GM12878 (cell line): ENCODE data around the gene TP73. TPM values are rescaled to one million over a fixed set of nuclear protein-coding genes. Genes with fewer than 3 reads are reported as not detected.

ENCODE experiments used
- ATAC-seq: fragments of 200-7000 bp; cut with Tn5 transposase; 3 replicates; pipeline ENCODE4 v1.9.1; 2020; ENCODE audit warnings: mild to moderate bottlenecking, moderate library complexity
- BruUV-seq: library from RNA; stranded (reverse); fragments of 400-500 nt; replicated peaks from 2 replicates; lab custom pipeline; 2021; lab: Mats Ljungman, UMichigan
- CTCF ChIA-PET: fragments of 300-600 bp; sonication (Branson Sonifier 250); formaldehyde crosslinking; extraction: SDS; loops from one replicate; lab custom pipeline; 2021; ENCODE audit warnings: inconsistent platforms; lab: Yijun Ruan, JAX
- POLR2A ChIA-PET: fragments of 350-600 bp; formaldehyde crosslinking; extraction: SDS; loops from one replicate; lab custom pipeline; 2021; ENCODE audit warnings: inconsistent platforms; lab: Charles Lee
- RAD21 ChIA-PET: fragments of 300-600 bp; sonication (Branson Sonifier 250); formaldehyde crosslinking; loops from one replicate; lab custom pipeline; 2023; ENCODE audit warnings: antibody characterized with exemption; ENCODE audit not compliant: unreplicated experiment; lab: Charles Lee
- SMC1A ChIA-PET: fragments of 300-600 bp; sonication (Branson Sonifier 250); formaldehyde crosslinking; loops from one replicate; lab custom pipeline; 2023; ENCODE audit not compliant: unreplicated experiment, uncharacterized antibody; lab: Charles Lee
- DNase-seq: peaks from one replicate; pipeline ENCODE4 v3.0.0-alpha.2; 2011; ENCODE audit warnings: low read depth, low spot score
- FAIRE-seq: peaks from 3 replicates; lab custom pipeline; 2011; peaks lifted over from hg19 to GRCh38; lab: Jason Lieb, UNC
- H2AFZ ChIP-seq: 2 replicates; pipeline ENCODE4 v1.6.0; 2011; ENCODE audit warnings: low read depth, low read length, control low read depth; ENCODE audit not compliant: control insufficient read depth
- H3K27ac ChIP-seq: 2 replicates; pipeline ENCODE4 v1.5.1; 2011; ENCODE audit warnings: control low read depth; ENCODE audit not compliant: control insufficient read depth, insufficient read depth
- H3K27me3 ChIP-seq, 2 experiments: replicated peaks in 1 of 2; 2 replicates each; pipeline versions ENCODE4 v1.6.0 to v1.6.1; 2011; ENCODE audit warnings: low read length in 1 of 2; ENCODE audit not compliant: control insufficient read depth in 2 of 2, insufficient read depth in 2 of 2
- H3K36me3 ChIP-seq, 2 experiments: 2 replicates each; pipeline ENCODE4 v1.5.1; 2011; ENCODE audit warnings: low read length in 1 of 2; ENCODE audit not compliant: control insufficient read depth in 2 of 2, insufficient read depth in 2 of 2
- H3K4me1 ChIP-seq: 2 replicates; pipeline ENCODE4 v1.6.1; 2011; ENCODE audit warnings: mild to moderate bottlenecking, low read length, moderate library complexity, mixed read lengths; ENCODE audit not compliant: control insufficient read depth, insufficient read depth
- H3K4me2 ChIP-seq: 2 replicates; pipeline ENCODE4 v1.6.0; 2011; ENCODE audit warnings: control low read depth; ENCODE audit not compliant: control insufficient read depth, insufficient read depth
- H3K4me3 ChIP-seq: fragments of 200-600 bp; sonication (generic); 2 replicates; pipeline ENCODE4 v1.5.1; 2016
- H3K79me2 ChIP-seq: 2 replicates; pipeline ENCODE4 v1.6.0; 2011; ENCODE audit warnings: low read length; ENCODE audit not compliant: control insufficient read depth, insufficient read depth
- H3K9ac ChIP-seq: 2 replicates; pipeline ENCODE4 v1.8.0; 2011; ENCODE audit warnings: low read length, control low read depth, mixed read lengths; ENCODE audit not compliant: control insufficient read depth, insufficient read depth
- H3K9me3 ChIP-seq: replicated peaks from 3 replicates; pipeline ENCODE4 v1.5.1; 2011; ENCODE audit warnings: mild to moderate bottlenecking, low read length; ENCODE audit not compliant: control insufficient read depth, insufficient read depth
- H4K20me1 ChIP-seq: 2 replicates; pipeline ENCODE4 v1.6.0; 2011; ENCODE audit not compliant: control insufficient read depth, insufficient read depth
- BMI1 ChIP-seq: fragments of 450-650 bp; IDR thresholded peaks from 2 replicates; pipeline ENCODE4 v1.6.1; 2016; ENCODE audit warnings: mild to moderate bottlenecking, moderate library complexity, borderline replicate concordance
- HDAC6 ChIP-seq: fragments of 200-600 bp; sonication (generic); IDR thresholded peaks from one replicate; pipeline ENCODE4 v1.8.0; 2017; ENCODE audit warnings: antibody characterized with exemption; ENCODE audit not compliant: unreplicated experiment
- NFXL1 ChIP-seq: fragments of 450-650 bp; IDR thresholded peaks from 2 replicates; pipeline ENCODE4 v1.6.1; 2017; ENCODE audit warnings: antibody characterized with exemption, mild to moderate bottlenecking, borderline replicate concordance
- NKRF ChIP-seq: fragments of 450-650 bp; conservative IDR thresholded peaks from 2 replicates; pipeline ENCODE4 v1.6.1; 2017; ENCODE audit warnings: mild to moderate bottlenecking, moderate library complexity
- NR2C2 ChIP-seq: IDR thresholded peaks from 2 replicates; pipeline ENCODE4 v1.6.1; 2011; ENCODE audit warnings: borderline replicate concordance, low read depth; ENCODE audit not compliant: control insufficient read depth, insufficient read length
- SUPT20H ChIP-seq: IDR thresholded peaks from 2 replicates; pipeline ENCODE4 v1.6.1; 2011; ENCODE audit warnings: low read depth, mild to moderate bottlenecking, low read length, moderate library complexity, borderline replicate concordance; ENCODE audit not compliant: control insufficient read depth
- WGBS: methylation state at CpG from one replicate; pipeline ENCODE4 v1.1.6; 2016; ENCODE audit warnings: low lambda C conversion rate; ENCODE audit not compliant: insufficient replicate concordance, insufficient coverage; ENCODE audit errors: missing lambda C conversion rate; 5-methylcytosine and 5-hydroxymethylcytosine counted together
- in situ Hi-C: fragments of 300-500 bp; cut with MboI; formaldehyde crosslinking; loops from 9 replicates; pipeline ENCODE4 v1.14.3; 2018; ENCODE audit warnings: mixed read lengths
- intact Hi-C: fragments of 100-400 bp; cut with micrococcal nuclease; formaldehyde crosslinking; loops from one replicate; pipeline ENCODE4 v1.14.2; 2022; ENCODE audit not compliant: unreplicated experiment
- polyA plus RNA-seq, 11 experiments: library from polyadenylated mRNA; depleted of rRNA in 4 of 11; unstranded in 6 of 11; stranded (reverse) in 5 of 11; fragments of >200 nt; fragmentation: Nextera tagmentation in 4 of 11; fragmentation: Illumina TruSeq in 1 of 11; extraction: Ambion mirVana in 4 of 11; extraction: Trizol in 1 of 11; gene quantifications; 1 replicate in 1 of 11; 2 replicates in 10 of 11; pipeline versions ENCODE4 v1.2.1 to v1.2.3, GENCODE V29; 2011 to 2016; ENCODE audit warnings: inconsistent platforms in 2 of 11, missing spikeins in 2 of 11, low read depth in 1 of 11
- total RNA-seq, 4 experiments: library from RNA; depleted of rRNA in 3 of 4; stranded (reverse); fragments of >200 nt in 3 of 4; fragmentation: Illumina TruSeq in 1 of 4; extraction: Trizol in 1 of 4; gene quantifications; 2 replicates each; pipeline versions ENCODE4 v1.2.1 to v1.2.3, GENCODE V29; 2013 to 2021
- TF ChIP-seq, protein P1 (sequence below): fragments of 450-650 bp; IDR thresholded peaks from 2 replicates; pipeline ENCODE4 v1.6.1; 2017; ENCODE audit warnings: mild to moderate bottlenecking, moderate library complexity
- TF ChIP-seq, protein P2 (sequence below): IDR thresholded peaks from 2 replicates; pipeline ENCODE4 v1.6.1; 2011; ENCODE audit warnings: low read depth, low read length, improper control_type of control experiment, borderline replicate concordance
- TF ChIP-seq, protein P3 (sequence below): IDR thresholded peaks from 2 replicates; pipeline ENCODE4 v1.6.1; 2012; ENCODE audit warnings: improper control_type of control experiment, low read depth, low read length; ENCODE audit not compliant: insufficient replicate concordance

TP73 gene
- total and polyA plus RNA-seq, 10 of the 15 experiments (the other 5 are each of a cell fraction or from before 2014, with no cell fraction given): 0.08 to 54.2 (median 14.9) TPM

DNA sequence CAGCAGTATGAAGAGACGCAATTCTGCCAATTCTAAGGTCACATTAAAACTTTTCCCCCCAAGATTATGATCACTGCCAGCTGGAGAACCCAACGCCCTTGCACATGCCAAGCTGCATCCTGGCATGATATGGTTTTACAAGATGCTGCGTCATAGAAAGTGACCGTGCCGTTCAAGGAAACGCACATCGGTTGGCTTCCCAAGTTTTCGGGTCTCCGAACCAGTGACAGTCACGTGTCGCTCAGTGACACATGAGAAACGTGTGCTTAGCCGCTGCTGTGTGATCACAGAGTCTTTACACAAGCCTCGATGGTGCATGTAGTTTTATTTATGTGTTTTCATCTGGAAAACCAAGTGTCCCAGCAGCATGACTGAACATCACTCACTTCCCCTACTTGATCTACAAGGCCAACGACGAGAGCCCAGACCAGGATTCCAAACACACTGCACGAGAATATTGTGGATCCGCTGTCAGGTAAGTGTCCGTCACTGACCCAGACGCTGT, 127.6 kb downstream of the TP73 start (continued):
- no peak for TF ChIP-seq NKRF
- TF ChIP-seq, protein P1, sequence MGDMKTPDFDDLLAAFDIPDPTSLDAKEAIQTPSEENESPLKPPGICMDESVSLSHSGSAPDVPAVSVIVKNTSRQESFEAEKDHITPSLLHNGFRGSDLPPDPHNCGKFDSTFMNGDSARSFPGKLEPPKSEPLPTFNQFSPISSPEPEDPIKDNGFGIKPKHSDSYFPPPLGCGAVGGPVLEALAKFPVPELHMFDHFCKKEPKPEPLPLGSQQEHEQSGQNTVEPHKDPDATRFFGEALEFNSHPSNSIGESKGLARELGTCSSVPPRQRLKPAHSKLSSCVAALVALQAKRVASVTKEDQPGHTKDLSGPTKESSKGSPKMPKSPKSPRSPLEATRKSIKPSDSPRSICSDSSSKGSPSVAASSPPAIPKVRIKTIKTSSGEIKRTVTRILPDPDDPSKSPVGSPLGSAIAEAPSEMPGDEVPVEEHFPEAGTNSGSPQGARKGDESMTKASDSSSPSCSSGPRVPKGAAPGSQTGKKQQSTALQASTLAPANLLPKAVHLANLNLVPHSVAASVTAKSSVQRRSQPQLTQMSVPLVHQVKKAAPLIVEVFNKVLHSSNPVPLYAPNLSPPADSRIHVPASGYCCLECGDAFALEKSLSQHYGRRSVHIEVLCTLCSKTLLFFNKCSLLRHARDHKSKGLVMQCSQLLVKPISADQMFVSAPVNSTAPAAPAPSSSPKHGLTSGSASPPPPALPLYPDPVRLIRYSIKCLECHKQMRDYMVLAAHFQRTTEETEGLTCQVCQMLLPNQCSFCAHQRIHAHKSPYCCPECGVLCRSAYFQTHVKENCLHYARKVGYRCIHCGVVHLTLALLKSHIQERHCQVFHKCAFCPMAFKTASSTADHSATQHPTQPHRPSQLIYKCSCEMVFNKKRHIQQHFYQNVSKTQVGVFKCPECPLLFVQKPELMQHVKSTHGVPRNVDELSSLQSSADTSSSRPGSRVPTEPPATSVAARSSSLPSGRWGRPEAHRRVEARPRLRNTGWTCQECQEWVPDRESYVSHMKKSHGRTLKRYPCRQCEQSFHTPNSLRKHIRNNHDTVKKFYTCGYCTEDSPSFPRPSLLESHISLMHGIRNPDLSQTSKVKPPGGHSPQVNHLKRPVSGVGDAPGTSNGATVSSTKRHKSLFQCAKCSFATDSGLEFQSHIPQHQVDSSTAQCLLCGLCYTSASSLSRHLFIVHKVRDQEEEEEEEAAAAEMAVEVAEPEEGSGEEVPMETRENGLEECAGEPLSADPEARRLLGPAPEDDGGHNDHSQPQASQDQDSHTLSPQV: no peak

GRCh38 chr1:3780901-3781300, 128.6 kb downstream of the TP73 start:
- FAIRE-seq (no peak), DNase-seq (no peak), ATAC-seq (no peak)
- no peaks in the 10 kb centered on the region for H3K9me3 ChIP-seq
- RAD21 ChIA-PET: no interaction called here
- H3K79me2 ChIP-seq: no peaks in the 10 kb centered on the region
- H2AFZ ChIP-seq: no peak overlapping the region
- no peak overlapping the region for H3K27ac ChIP-seq
- H3K4me1 ChIP-seq: peaks cover 3% of the 10 kb centered on the region
- H4K20me1 ChIP-seq: no peaks in the 10 kb centered on the region
- H3K9ac ChIP-seq: no peak overlapping the region
- no TSS peak for BruUV-seq
- H3K27me3 ChIP-seq: no peaks in the 10 kb centered on the region
- peaks cover 18 to 22% of the 10 kb centered on the region in 2 experiments for H3K36me3 ChIP-seq
- in situ Hi-C loops: no loop called here
- POLR2A ChIA-PET: no interaction called here
- CTCF ChIA-PET: no interaction called here
- SMC1A ChIA-PET: no interaction called here
- 98% methylated on average over 21 of the region's 21 CpGs for WGBS
- no peak overlapping the region for H3K4me2 ChIP-seq
- H3K4me3 ChIP-seq: no peak overlapping the region
- intact Hi-C loops: no loop called here
- TF ChIP-seq, protein P2, sequence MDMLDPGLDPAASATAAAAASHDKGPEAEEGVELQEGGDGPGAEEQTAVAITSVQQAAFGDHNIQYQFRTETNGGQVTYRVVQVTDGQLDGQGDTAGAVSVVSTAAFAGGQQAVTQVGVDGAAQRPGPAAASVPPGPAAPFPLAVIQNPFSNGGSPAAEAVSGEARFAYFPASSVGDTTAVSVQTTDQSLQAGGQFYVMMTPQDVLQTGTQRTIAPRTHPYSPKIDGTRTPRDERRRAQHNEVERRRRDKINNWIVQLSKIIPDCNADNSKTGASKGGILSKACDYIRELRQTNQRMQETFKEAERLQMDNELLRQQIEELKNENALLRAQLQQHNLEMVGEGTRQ: no peak
- TF ChIP-seq NR2C2: no peak
- TF ChIP-seq BMI1: no peak
- no peak for TF ChIP-seq NFXL1
- TF ChIP-seq SUPT20H: no peak
- TF ChIP-seq, protein P3, sequence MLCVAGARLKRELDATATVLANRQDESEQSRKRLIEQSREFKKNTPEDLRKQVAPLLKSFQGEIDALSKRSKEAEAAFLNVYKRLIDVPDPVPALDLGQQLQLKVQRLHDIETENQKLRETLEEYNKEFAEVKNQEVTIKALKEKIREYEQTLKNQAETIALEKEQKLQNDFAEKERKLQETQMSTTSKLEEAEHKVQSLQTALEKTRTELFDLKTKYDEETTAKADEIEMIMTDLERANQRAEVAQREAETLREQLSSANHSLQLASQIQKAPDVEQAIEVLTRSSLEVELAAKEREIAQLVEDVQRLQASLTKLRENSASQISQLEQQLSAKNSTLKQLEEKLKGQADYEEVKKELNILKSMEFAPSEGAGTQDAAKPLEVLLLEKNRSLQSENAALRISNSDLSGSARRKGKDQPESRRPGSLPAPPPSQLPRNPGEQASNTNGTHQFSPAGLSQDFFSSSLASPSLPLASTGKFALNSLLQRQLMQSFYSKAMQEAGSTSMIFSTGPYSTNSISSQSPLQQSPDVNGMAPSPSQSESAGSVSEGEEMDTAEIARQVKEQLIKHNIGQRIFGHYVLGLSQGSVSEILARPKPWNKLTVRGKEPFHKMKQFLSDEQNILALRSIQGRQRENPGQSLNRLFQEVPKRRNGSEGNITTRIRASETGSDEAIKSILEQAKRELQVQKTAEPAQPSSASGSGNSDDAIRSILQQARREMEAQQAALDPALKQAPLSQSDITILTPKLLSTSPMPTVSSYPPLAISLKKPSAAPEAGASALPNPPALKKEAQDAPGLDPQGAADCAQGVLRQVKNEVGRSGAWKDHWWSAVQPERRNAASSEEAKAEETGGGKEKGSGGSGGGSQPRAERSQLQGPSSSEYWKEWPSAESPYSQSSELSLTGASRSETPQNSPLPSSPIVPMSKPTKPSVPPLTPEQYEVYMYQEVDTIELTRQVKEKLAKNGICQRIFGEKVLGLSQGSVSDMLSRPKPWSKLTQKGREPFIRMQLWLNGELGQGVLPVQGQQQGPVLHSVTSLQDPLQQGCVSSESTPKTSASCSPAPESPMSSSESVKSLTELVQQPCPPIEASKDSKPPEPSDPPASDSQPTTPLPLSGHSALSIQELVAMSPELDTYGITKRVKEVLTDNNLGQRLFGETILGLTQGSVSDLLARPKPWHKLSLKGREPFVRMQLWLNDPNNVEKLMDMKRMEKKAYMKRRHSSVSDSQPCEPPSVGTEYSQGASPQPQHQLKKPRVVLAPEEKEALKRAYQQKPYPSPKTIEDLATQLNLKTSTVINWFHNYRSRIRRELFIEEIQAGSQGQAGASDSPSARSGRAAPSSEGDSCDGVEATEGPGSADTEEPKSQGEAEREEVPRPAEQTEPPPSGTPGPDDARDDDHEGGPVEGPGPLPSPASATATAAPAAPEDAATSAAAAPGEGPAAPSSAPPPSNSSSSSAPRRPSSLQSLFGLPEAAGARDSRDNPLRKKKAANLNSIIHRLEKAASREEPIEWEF: no peak
- no peak for TF ChIP-seq HDAC6
